Neuronal stem cell (in vitro differentiated cells): ENCODE results near the gene HDAC11.

Experiments
- DNase-seq: peaks from one replicate; pipeline ENCODE4 v3.0.0-alpha.2; 2013; ENCODE audit warnings: low spot score
- H2AFZ ChIP-seq: one replicate; pipeline ENCODE4 v1.6.1; 2013; ENCODE audit warnings: mild to moderate bottlenecking, low read length, inconsistent platforms
- H2AK5ac ChIP-seq: 2 replicates; pipeline ENCODE4 v1.6.1; 2013; ENCODE audit warnings: low read depth, mild to moderate bottlenecking, inconsistent platforms, low read length, moderate library complexity, mixed read lengths
- H2BK120ac ChIP-seq: 2 replicates; pipeline ENCODE4 v1.6.1; 2013; ENCODE audit warnings: low read depth, mild to moderate bottlenecking, inconsistent platforms, low read length, moderate library complexity, mixed read lengths
- H2BK12ac ChIP-seq: one replicate; pipeline ENCODE4 v1.6.1; 2013; ENCODE audit warnings: low read length, inconsistent platforms
- H2BK15ac ChIP-seq: 2 replicates; pipeline ENCODE4 v1.6.1; 2013; ENCODE audit warnings: mild to moderate bottlenecking, low read length, inconsistent platforms, mixed read lengths
- H2BK5ac ChIP-seq: one replicate; pipeline ENCODE4 v1.6.1; 2013; ENCODE audit warnings: inconsistent platforms, mild to moderate bottlenecking, low read length, moderate library complexity
- H3K14ac ChIP-seq: one replicate; pipeline ENCODE4 v1.6.1; 2013; ENCODE audit warnings: low read length, inconsistent platforms
- H3K18ac ChIP-seq: 2 replicates; pipeline ENCODE4 v1.6.1; 2013; ENCODE audit warnings: low read length, inconsistent platforms
- H3K23ac ChIP-seq: 2 replicates; pipeline ENCODE4 v1.6.1; 2013; ENCODE audit warnings: low read depth, mild to moderate bottlenecking, mixed read lengths, low read length, inconsistent platforms; ENCODE audit not compliant: poor library complexity
- H3K27ac ChIP-seq: replicated peaks from 3 replicates; pipeline ENCODE4 v1.5.1; 2013; ENCODE audit warnings: low read length, inconsistent platforms
- H3K27me3 ChIP-seq, 3 experiments: 2 replicates each; pipeline ENCODE4 v1.6.1; 2013; ENCODE audit warnings: low read length in 3 of 3, mild to moderate bottlenecking in 2 of 3, inconsistent platforms in 1 of 3, low read depth in 1 of 3, mixed read lengths in 1 of 3, moderate library complexity in 1 of 3; ENCODE audit not compliant: control insufficient read depth in 3 of 3, insufficient read depth in 3 of 3
- H3K36me3 ChIP-seq, 2 donors: replicated peaks in 1 of 2; 2 replicates each; pipeline ENCODE4 v1.6.1; 2013; ENCODE audit warnings: low read length in 2 of 2; ENCODE audit not compliant: control insufficient read depth in 2 of 2, insufficient read depth in 2 of 2
- H3K4ac ChIP-seq: 2 replicates; pipeline ENCODE4 v1.6.1; 2013; ENCODE audit warnings: inconsistent platforms, mild to moderate bottlenecking, low read length, moderate library complexity
- H3K4me1 ChIP-seq, 2 donors: 1 replicate in 1 of 2; 2 replicates in 1 of 2; pipeline ENCODE4 v1.6.1; 2013; ENCODE audit warnings: low read length in 2 of 2, low read depth in 1 of 2; ENCODE audit not compliant: control insufficient read depth in 2 of 2, insufficient read depth in 1 of 2
- H3K4me2 ChIP-seq: one replicate; pipeline ENCODE4 v1.6.1; 2013; ENCODE audit warnings: mild to moderate bottlenecking, low read length, inconsistent platforms; ENCODE audit not compliant: insufficient read depth, poor library complexity, severe bottlenecking
- H3K4me3 ChIP-seq, 2 donors: 2 replicates each; pipeline ENCODE4 v1.5.1; 2013; ENCODE audit warnings: low read length in 2 of 2, mild to moderate bottlenecking in 2 of 2, inconsistent platforms in 1 of 2, moderate library complexity in 1 of 2
- H3K79me1 ChIP-seq: one replicate; pipeline ENCODE4 v1.6.1; 2013; ENCODE audit warnings: low read depth, mild to moderate bottlenecking, inconsistent platforms, low read length, moderate library complexity
- H3K9ac ChIP-seq: one replicate; pipeline ENCODE4 v1.6.1; 2013; ENCODE audit warnings: mild to moderate bottlenecking, low read depth, low read length, inconsistent platforms; ENCODE audit not compliant: poor library complexity
- H3K9me3 ChIP-seq, 2 donors: replicated peaks in 1 of 2; 2 replicates each; pipeline versions ENCODE3 to v1.6.1; 2013; ENCODE audit warnings: low read length in 2 of 2, mild to moderate bottlenecking in 2 of 2, inconsistent platforms in 1 of 2, low read depth in 1 of 2, mixed read lengths in 1 of 2, moderate library complexity in 1 of 2; ENCODE audit not compliant: control insufficient read depth in 2 of 2, insufficient read depth in 1 of 2
- H4K8ac ChIP-seq: one replicate; pipeline ENCODE4 v1.6.1; 2013; ENCODE audit warnings: low read depth, mild to moderate bottlenecking, inconsistent platforms, low read length, moderate library complexity
- H4K91ac ChIP-seq: one replicate; pipeline ENCODE4 v1.6.1; 2013; ENCODE audit warnings: low read length, low read depth, mild to moderate bottlenecking, inconsistent platforms; ENCODE audit not compliant: poor library complexity
- WGBS, 2 donors: extraction: QIAGEN DNeasy Blood & Tissue Kit; methylation state at CpG; one replicate each; pipeline ENCODE4 v1.1.7; 2013; ENCODE audit warnings: missing lambda C conversion rate in 2 of 2, mixed read lengths in 1 of 2; ENCODE audit not compliant: insufficient read length in 2 of 2, insufficient replicate concordance in 1 of 2; ENCODE audit errors: extremely low coverage in 2 of 2; 5-methylcytosine and 5-hydroxymethylcytosine counted together

The HDAC11 gene

GRCh38 chr3:13463618-13464400, 16.3 kb upstream of the HDAC11 start:
- Histone ChIP-seq H2BK12ac (no peak overlapping the region), H3K4me3 (no peak overlapping the region), H3K4me1 (peaks cover 1 to 3% of the 10 kb centered on the region in 2 donors), H3K79me1 (no peaks in the 10 kb centered on the region), H3K23ac (no peak overlapping the region), H2BK5ac (no peak overlapping the region), H2BK120ac (no peak overlapping the region), H4K8ac (no peak overlapping the region), H3K4ac (no peak overlapping the region), H4K91ac (no peak overlapping the region), H3K9ac (no peak overlapping the region), H3K27ac (no peak overlapping the region), H3K36me3 (no peaks in the 10 kb centered on the region), H3K4me2 (no peak overlapping the region), H3K18ac (no peak overlapping the region), H3K14ac (peak overlapping the region; percentile 10), H2BK15ac (peak overlapping the region; percentile 1), H3K9me3 (no peaks in the 10 kb centered on the region), H3K27me3 (peaks cover 0 to 36% (median 0%) of the 10 kb centered on the region in 3 experiments), H2AK5ac (no peak overlapping the region), H2AFZ (peak overlapping the region; percentile 25)
- no CpG with 5 or more reads among the region's 11 CpGs for WGBS, 2 donors
- no peak for DNase-seq

GRCh38 chr3:13465236-13465873, 14.8 kb upstream of the HDAC11 start:
- Histone ChIP-seq H4K91ac (no peak overlapping the region), H3K9ac (peak overlapping the region; percentile 32), H3K4me2 (no peak overlapping the region), H3K9me3 (no peaks in the 10 kb centered on the region), H3K14ac (peak overlapping the region; percentile 47), H3K79me1 (no peaks in the 10 kb centered on the region), H2AFZ (no peak overlapping the region), H2BK120ac (no peak overlapping the region), H3K27ac (no peak overlapping the region), H3K4ac (no peak overlapping the region), H4K8ac (no peak overlapping the region), H2BK15ac (no peak overlapping the region), H3K27me3 (peaks cover 0 to 30% (median 0%) of the 10 kb centered on the region in 3 experiments), H3K18ac (no peak overlapping the region), H2BK5ac (no peak overlapping the region), H3K36me3 (no peaks in the 10 kb centered on the region), H2AK5ac (no peak overlapping the region), H2BK12ac (no peak overlapping the region), H3K4me3 (no peak overlapping the region), H3K4me1 (peaks cover 0 to 1% of the 10 kb centered on the region in 2 donors), H3K23ac (no peak overlapping the region)
- no CpG with 5 or more reads among the region's 4 CpGs for WGBS, 2 donors
- no peak for DNase-seq

GRCh38 chr3:13466781-13467180, 13.3 kb upstream of the HDAC11 start:
- Histone ChIP-seq H4K8ac (no peak overlapping the region), H3K4me2 (no peak overlapping the region), H3K27me3 (peaks cover 0 to 33% (median 0%) of the 10 kb centered on the region in 3 experiments), H3K4me1 (no peaks in the 10 kb centered on the region), H3K79me1 (no peaks in the 10 kb centered on the region), H3K18ac (no peak overlapping the region), H3K9ac (no peak overlapping the region), H3K36me3 (no peaks in the 10 kb centered on the region), H3K4me3 (no peak overlapping the region), H2AFZ (no peak overlapping the region), H3K4ac (no peak overlapping the region), H3K23ac (peak overlapping the region; percentile 1), H3K27ac (no peak overlapping the region), H2BK12ac (no peak overlapping the region), H2BK120ac (no peak overlapping the region), H2AK5ac (no peak overlapping the region), H4K91ac (no peak overlapping the region), H3K9me3 (no peaks in the 10 kb centered on the region), H3K14ac (no peak overlapping the region), H2BK5ac (no peak overlapping the region), H2BK15ac (no peak overlapping the region)
- WGBS, 2 donors = no CpG with 5 or more reads among the region's 4 CpGs
- DNase-seq = no peak

- peak overlapping the region; percentile 53 for H3K18ac ChIP-seq
- peaks cover 5 to 6% of the 10 kb centered on the region in 2 donors for H3K4me1 ChIP-seq
- no peak overlapping the region for H3K14ac ChIP-seq
- DNase-seq = no peak
- H2BK12ac ChIP-seq = no peak overlapping the region
- no peak overlapping the region for H3K4ac ChIP-seq
- no peak overlapping the region for H3K23ac ChIP-seq
- no peaks in the 10 kb centered on the region for H3K9me3 ChIP-seq
- H4K8ac ChIP-seq = no peak overlapping the region
- H3K9ac ChIP-seq = no peak overlapping the region
- H4K91ac ChIP-seq = no peak overlapping the region
- WGBS, 2 donors = no CpG with 5 or more reads among the region's 13 CpGs
- no peak overlapping the region for H2AK5ac ChIP-seq
- no peaks in the 10 kb centered on the region for H3K36me3 ChIP-seq
- peaks cover 0 to 19% (median 2%) of the 10 kb centered on the region in 3 experiments for H3K27me3 ChIP-seq
- no peak overlapping the region for H2AFZ ChIP-seq
- H3K4me2 ChIP-seq = no peak overlapping the region
- H3K4me3 ChIP-seq = no peak overlapping the region
- no peak overlapping the region for H2BK15ac ChIP-seq
- H2BK120ac ChIP-seq = peak overlapping the region; percentile 30
- no peak overlapping the region for H2BK5ac ChIP-seq
- H3K27ac ChIP-seq = no peak overlapping the region
- H3K79me1 ChIP-seq = no peaks in the 10 kb centered on the region
Observed at GRCh38 chr3:13470894-13471574, 9.1 kb upstream of the HDAC11 start.
